ENCODE results near the gene PCSK5. TPM values are rescaled to one million over a fixed set of nuclear protein-coding genes. Genes with fewer than 3 reads are reported as not detected.
A peak's percentile ranks its signal among the peaks of the same experiment; 100 is the strongest.

Gene PCSK5
- total and polyA plus RNA-seq, 2 of the 8 experiments (the other 6 are each of a cell fraction or from before 2014, with no cell fraction given): 5.5 to 10.7 TPM

GRCh38 chr9:76322810-76323209 lies 432.3 kb downstream of the PCSK5 start:
- H3K79me2 ChIP-seq (ENCODE audit: control insufficient read depth in 1 of 2, insufficient read depth in 2 of 2, low read length in 2 of 2): no peaks in the 10 kb centered on the region
- no peak overlapping the region for H3K27ac ChIP-seq (ENCODE audit: low read depth, low read length)
- H2AK5ac ChIP-seq (ENCODE audit: low read depth, low read length): no peak overlapping the region
- no peak overlapping the region for H3K23ac ChIP-seq (ENCODE audit: insufficient read length)
- 76% methylated on average over 10 of the region's 10 CpGs; no CpG with 5 or more reads in 1 of the 2 experiments for WGBS, 2 experiments (ENCODE audit: extremely low coverage in 1 of 2, insufficient coverage in 1 of 2, insufficient read length in 1 of 2, insufficient replicate concordance in 2 of 2, low coverage in 1 of 2, low lambda C conversion rate in 2 of 2, missing lambda C conversion rate in 1 of 2)
- H3K9ac ChIP-seq (replicated peaks in 1 of 4; ENCODE audit: extremely low read depth in 1 of 4, low read depth in 3 of 4, low read length in 3 of 4): no peak overlapping the region
- H3K14ac ChIP-seq (ENCODE audit: insufficient read length): no peak overlapping the region
- H2BK15ac ChIP-seq (ENCODE audit: low read length): no peak overlapping the region
- no peak overlapping the region for H3K56ac ChIP-seq (replicated peaks; ENCODE audit: insufficient read length, low read depth, low read length)
- no peak overlapping the region for H3K18ac ChIP-seq (ENCODE audit: extremely low read depth, low read length)
- no peaks in the 10 kb centered on the region for H3K23me2 ChIP-seq (ENCODE audit: low read depth, low read length)
- POLR2A ChIA-PET (ENCODE audit: partially characterized antibody): no interaction called here
- H2BK20ac ChIP-seq (ENCODE audit: low read length): no peak overlapping the region
- H2BK5ac ChIP-seq (ENCODE audit: low read depth, low read length): no peak overlapping the region
- no peak overlapping the region for H4K5ac ChIP-seq (ENCODE audit: insufficient read length, low read depth, low read length)
- H3K4me1 ChIP-seq (replicated peaks in 1 of 4; ENCODE audit: control insufficient read depth in 3 of 4, insufficient read depth in 4 of 4, low read length in 3 of 4): 0 out of 7 replicates have a peak, but pooled peaks cover 0 to 2% (median 0%) of the 10 kb centered on the region in 4 experiments
- H4K91ac ChIP-seq (replicated peaks; ENCODE audit: insufficient read length, low read length): no peak overlapping the region
- peak overlapping the region; percentile 45; the same call in 1 of the 2 replicates for H4K8ac ChIP-seq (ENCODE audit: extremely low read depth, insufficient read depth, low read length)
- CTCF ChIA-PET (ENCODE audit: partially characterized antibody): interaction anchor here (0.7 to 0.8 kb wide), 3 partner anchors 9 to 1121 kb away, joined by 3 read pairs; no protein-coding TSS in a partner anchor
- no peaks in the 10 kb centered on the region for H3K79me1 ChIP-seq (ENCODE audit: low read depth, low read length)
- 0 out of 2 replicates have a peak overlapping the region, but pooled peaks have one; percentile 36 for H2AFZ ChIP-seq (ENCODE audit: low read length)
- H3K9me3 ChIP-seq (ENCODE audit: insufficient read depth in 2 of 2, low read depth in 1 of 2, low read length in 1 of 2): no peaks in the 10 kb centered on the region
- peak overlapping the region; percentile 65; the same call in 1 of the 2 replicates for H2BK12ac ChIP-seq (ENCODE audit: low read depth, low read length)
- H3K4me3 ChIP-seq (ENCODE audit: extremely low read depth in 1 of 4, insufficient read depth in 2 of 4, low read depth in 3 of 4, low read length in 4 of 4): no peak overlapping the region
- DNase-seq (ENCODE audit: low read depth in 1 of 2, low spot score in 2 of 2) (no peak), FAIRE-seq (no peak)
- H3K4ac ChIP-seq (replicated peaks; ENCODE audit: insufficient read length, low read depth, low read length): no peak overlapping the region
- no peaks in the 10 kb centered on the region for H3K27me3 ChIP-seq (replicated peaks in 1 of 4; ENCODE audit: control insufficient read depth in 3 of 4, extremely low read depth in 1 of 4, insufficient read depth in 3 of 4, low read length in 3 of 4)
- H3K36me3 ChIP-seq (ENCODE audit: control insufficient read depth in 2 of 4, insufficient read depth in 4 of 4, low read length in 3 of 4): no peaks in the 10 kb centered on the region
- no peak overlapping the region for H3K4me2 ChIP-seq (ENCODE audit: insufficient read depth in 1 of 2, low read depth in 2 of 2, low read length in 2 of 2)
- no peak overlapping the region for H2BK120ac ChIP-seq (replicated peaks; ENCODE audit: low read depth, low read length)
- no peaks in the 10 kb centered on the region for H4K20me1 ChIP-seq (replicated peaks in 1 of 2; ENCODE audit: control insufficient read depth in 1 of 2, insufficient read depth in 2 of 2, low read length in 2 of 2)
- no peak for TF ChIP-seq POLR2AphosphoS5 (IDR thresholded peaks at IDR 0.05; ENCODE audit: low read depth, low read length)
